Measurements from ENCODE around the gene GRID1. TPM values are rescaled to one million over a fixed set of nuclear protein-coding genes. Genes with fewer than 3 reads are reported as not detected.

Gene GRID1
- total RNA-seq, 1 donor from 2014 or later, result 7.1 TPM

GRCh38 chr10:85649461-85649860 is 717.1 kb downstream of the GRID1 start:
- DNase-seq (ENCODE audit: extremely low spot score in 2 of 2), result no peak
- no peaks in the 10 kb centered on the region for H3K27me3 ChIP-seq
- TF ChIP-seq CTCF (IDR thresholded peaks at IDR 0.05) (no peak), POLR2AphosphoS5 (IDR thresholded peaks at IDR 0.05; ENCODE audit: insufficient read depth in 1 of 2, low read depth in 1 of 2) (no peak), POLR2A (IDR thresholded peaks at IDR 0.05) (no peak)
- no peaks in the 10 kb centered on the region for H3K9me3 ChIP-seq
- no peak overlapping the region for H3K4me3 ChIP-seq
- H3K4me1 ChIP-seq, result no peaks in the 10 kb centered on the region
- H3K27ac ChIP-seq, result no peak overlapping the region
- no peaks in the 10 kb centered on the region for H3K36me3 ChIP-seq
- intact Hi-C loops (cut with DNase I), result no loop called here

GRCh38 chr10:85648279-85648754 is 718.3 kb downstream of the GRID1 start:
- H3K4me3 ChIP-seq, result no peak overlapping the region
- H3K36me3 ChIP-seq, result no peaks in the 10 kb centered on the region
- no peak for TF ChIP-seq POLR2A (IDR thresholded peaks at IDR 0.05)
- TF ChIP-seq POLR2AphosphoS5 (IDR thresholded peaks at IDR 0.05; ENCODE audit: insufficient read depth in 1 of 2, low read depth in 1 of 2), result no peak
- intact Hi-C loops (cut with DNase I), result no loop called here
- H3K27ac ChIP-seq, result peak overlapping the region; percentile 71
- peaks cover 8% of the 10 kb centered on the region for H3K4me1 ChIP-seq
- H3K9me3 ChIP-seq, result no peaks in the 10 kb centered on the region
- no peaks in the 10 kb centered on the region for H3K27me3 ChIP-seq
- peak in 1 of 2 donors; percentile 84 for DNase-seq (ENCODE audit: extremely low spot score in 2 of 2)

GRCh38 chr10:85647741-85648140 is 718.9 kb downstream of the GRID1 start:
- DNase-seq (ENCODE audit: extremely low spot score in 2 of 2), result no peak
- TF ChIP-seq CTCF (IDR thresholded peaks at IDR 0.05) (no peak), POLR2A (IDR thresholded peaks at IDR 0.05) (no peak), POLR2AphosphoS5 (IDR thresholded peaks at IDR 0.05; ENCODE audit: insufficient read depth in 1 of 2, low read depth in 1 of 2) (no peak)
- Histone ChIP-seq H3K36me3 (no peaks in the 10 kb centered on the region), H3K4me1 (peaks cover 13% of the 10 kb centered on the region), H3K4me3 (no peak overlapping the region), H3K9me3 (no peaks in the 10 kb centered on the region), H3K27me3 (no peaks in the 10 kb centered on the region), H3K27ac (peak overlapping the region; percentile 47)
- intact Hi-C loops (cut with DNase I), result no loop called here

GRCh38 chr10:85645926-85646711 is 720.5 kb downstream of the GRID1 start:
- H3K36me3 ChIP-seq, result no peaks in the 10 kb centered on the region
- intact Hi-C loops (cut with DNase I), result no loop called here
- H3K4me3 ChIP-seq, result no peak overlapping the region
- no peak overlapping the region for H3K27ac ChIP-seq
- H3K9me3 ChIP-seq, result no peaks in the 10 kb centered on the region
- peak; percentile 77 to 85 for DNase-seq (ENCODE audit: extremely low spot score in 2 of 2)
- no peak for TF ChIP-seq POLR2A (IDR thresholded peaks at IDR 0.05)
- TF ChIP-seq CTCF (IDR thresholded peaks at IDR 0.05), result no peak
- TF ChIP-seq POLR2AphosphoS5 (IDR thresholded peaks at IDR 0.05; ENCODE audit: insufficient read depth in 1 of 2, low read depth in 1 of 2), result no peak
- peaks cover 29% of the 10 kb centered on the region for H3K4me1 ChIP-seq
- no peaks in the 10 kb centered on the region for H3K27me3 ChIP-seq

GRCh38 chr10:85645053-85645452 is 721.5 kb downstream of the GRID1 start:
- peaks cover 29% of the 10 kb centered on the region for H3K4me1 ChIP-seq
- no peak overlapping the region for H3K27ac ChIP-seq
- H3K27me3 ChIP-seq, result no peaks in the 10 kb centered on the region
- intact Hi-C loops (cut with DNase I), result no loop called here
- no peaks in the 10 kb centered on the region for H3K36me3 ChIP-seq
- DNase-seq (ENCODE audit: extremely low spot score in 2 of 2), result peak in 1 of 2 donors; percentile 42
- H3K4me3 ChIP-seq, result no peak overlapping the region
- no peaks in the 10 kb centered on the region for H3K9me3 ChIP-seq
- TF ChIP-seq POLR2A (IDR thresholded peaks at IDR 0.05), result no peak
- no peak for TF ChIP-seq POLR2AphosphoS5 (IDR thresholded peaks at IDR 0.05; ENCODE audit: insufficient read depth in 1 of 2, low read depth in 1 of 2)
- TF ChIP-seq CTCF (IDR thresholded peaks at IDR 0.05), result no peak
